Mucosa of stomach (tissue), 1 donor: Measurements from ENCODE around the gene BLMH.
"Not testable (repeated sequence)": the region's sequence is repeated elsewhere in the genome, so short reads cannot be mapped to it uniquely, and the experiment has no call there.

Experiments
- H3K27me3 ChIP-seq: one replicate; pipeline ENCODE4 v1.7.0; 2013; ENCODE audit warnings: mild to moderate bottlenecking, low read length; ENCODE audit not compliant: control insufficient read depth, insufficient read depth
- H3K36me3 ChIP-seq: one replicate; pipeline ENCODE4 v1.7.0; 2013; ENCODE audit warnings: low read length; ENCODE audit not compliant: control insufficient read depth, insufficient read depth
- H3K4me1 ChIP-seq: one replicate; pipeline ENCODE4 v1.7.0; 2013; ENCODE audit warnings: mild to moderate bottlenecking, low read length; ENCODE audit not compliant: control insufficient read depth, insufficient read depth
- H3K4me3 ChIP-seq: one replicate; pipeline ENCODE4 v1.7.0; 2013; ENCODE audit warnings: low read length
- H3K9ac ChIP-seq: one replicate; pipeline ENCODE4 v1.7.0; 2013; ENCODE audit warnings: mild to moderate bottlenecking, low read length, moderate library complexity
- H3K9me3 ChIP-seq: one replicate; pipeline ENCODE4 v1.7.0; 2013; ENCODE audit warnings: mild to moderate bottlenecking, low read length, moderate library complexity; ENCODE audit not compliant: control insufficient read depth
- donor health status: Pancreatic carcinoma.

Gene BLMH

DNA sequence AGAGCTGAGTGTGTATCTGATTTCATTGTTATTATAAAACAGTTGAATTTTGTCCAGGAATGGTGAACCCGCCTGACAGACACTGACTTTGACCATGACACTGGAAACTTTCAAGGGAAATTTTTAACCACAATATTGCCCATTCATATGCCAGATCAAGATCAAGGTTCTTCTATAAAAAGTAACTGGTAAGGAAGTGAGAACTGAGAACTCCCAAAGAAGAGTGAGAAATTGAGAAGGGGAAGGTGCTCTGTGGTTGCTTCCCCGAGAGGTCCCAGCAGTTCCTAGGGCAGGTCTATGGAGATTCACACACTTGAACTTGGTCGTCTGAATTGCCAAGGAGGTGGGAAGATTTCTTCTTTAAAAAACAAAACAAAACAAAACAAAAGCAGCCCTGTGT, 83.5 kb downstream of the BLMH start:
- H3K27me3 ChIP-seq = no peaks in the 10 kb centered on the region
- H3K9ac ChIP-seq = no peak overlapping the region
- no peaks in the 10 kb centered on the region for H3K4me1 ChIP-seq
- H3K4me3 ChIP-seq = no peak overlapping the region
- no peaks in the 10 kb centered on the region for H3K9me3 ChIP-seq
- H3K36me3 ChIP-seq = no peaks in the 10 kb centered on the region

DNA sequence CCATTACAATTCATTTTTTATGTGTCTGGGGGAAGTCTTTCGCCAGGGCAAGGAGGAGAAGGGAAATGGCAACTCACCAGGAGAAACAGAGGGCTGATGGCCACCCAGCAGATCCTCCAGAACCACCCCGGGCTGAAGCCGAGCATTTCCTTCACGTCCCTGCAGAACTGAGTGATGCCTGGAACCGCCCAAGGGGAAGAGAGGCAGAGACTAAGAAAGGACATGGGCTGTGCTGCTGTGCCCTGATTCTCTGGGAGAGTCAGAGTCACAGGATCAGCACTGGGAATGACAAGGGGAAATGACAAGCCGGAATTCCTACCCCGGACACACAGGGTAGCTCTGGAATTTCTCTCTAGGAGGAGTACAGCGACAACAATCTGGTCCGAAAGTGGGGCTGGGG, 84.1 kb downstream of the BLMH start:
- Histone ChIP-seq H3K4me1 (no peaks in the 10 kb centered on the region), H3K9me3 (no peaks in the 10 kb centered on the region), H3K36me3 (no peaks in the 10 kb centered on the region), H3K27me3 (no peaks in the 10 kb centered on the region), H3K4me3 (no peak overlapping the region), H3K9ac (no peak overlapping the region)

GRCh38 chr17:30203471-30203981, 88.2 kb downstream of the BLMH start:
- Histone ChIP-seq H3K9ac (no peak overlapping the region), H3K27me3 (no peaks in the 10 kb centered on the region), H3K9me3 (no peaks in the 10 kb centered on the region), H3K4me3 (no peak overlapping the region), H3K4me1 (no peaks in the 10 kb centered on the region), H3K36me3 (no peaks in the 10 kb centered on the region)

- H3K9ac ChIP-seq, H3K4me1 ChIP-seq, H3K4me3 ChIP-seq, H3K36me3 ChIP-seq, H3K27me3 ChIP-seq, H3K9me3 ChIP-seq: not testable (repeated sequence)
Observed at GRCh38 chr17:30200656-30201055, 91.1 kb downstream of the BLMH start.

- Histone ChIP-seq H3K4me3 (no peak overlapping the region), H3K9me3 (no peaks in the 10 kb centered on the region), H3K27me3 (no peaks in the 10 kb centered on the region), H3K9ac (no peak overlapping the region), H3K36me3 (no peaks in the 10 kb centered on the region), H3K4me1 (no peaks in the 10 kb centered on the region)
Observed at GRCh38 chr17:30200106-30200505, 91.6 kb downstream of the BLMH start.

GRCh38 chr17:30199600-30199999, 92.1 kb downstream of the BLMH start:
- Histone ChIP-seq H3K9ac (no peak overlapping the region), H3K36me3 (no peaks in the 10 kb centered on the region), H3K4me3 (no peak overlapping the region), H3K4me1 (no peaks in the 10 kb centered on the region), H3K27me3 (no peaks in the 10 kb centered on the region), H3K9me3 (no peaks in the 10 kb centered on the region)
